CD4-positive, CD25-positive, alpha-beta regulatory T cell (primary cell): ENCODE results near the gene KCNN3. TPM values are rescaled to one million over a fixed set of nuclear protein-coding genes. Genes with fewer than 3 reads are reported as not detected.

Experiments used
- ATAC-seq, 2 donors: fragments of 150-1000 bp; cut with Tn5 transposase; one replicate each; pipeline ENCODE4 v1.10.0; 2021; ENCODE audit warnings: low read depth in 2 of 2, moderate number of reproducible peaks in 2 of 2, moderate library complexity in 1 of 2
- DNase-seq, 3 donors: peaks; one replicate each; pipeline versions ENCODE4 v3.0.0 to v3.0.0-alpha.2; 2012 to 2022; ENCODE audit warnings: mixed read lengths in 1 of 3
- H3K27ac ChIP-seq: one replicate; pipeline ENCODE4 v1.7.0; 2013; ENCODE audit warnings: mild to moderate bottlenecking, low read length; ENCODE audit not compliant: insufficient read depth, poor library complexity, severe bottlenecking
- H3K27me3 ChIP-seq: one replicate; pipeline ENCODE4 v1.7.0; 2013; ENCODE audit warnings: low read length; ENCODE audit not compliant: control insufficient read depth, insufficient read depth
- H3K36me3 ChIP-seq: one replicate; pipeline ENCODE4 v1.7.0; 2013; ENCODE audit warnings: mild to moderate bottlenecking, low read length, moderate library complexity; ENCODE audit not compliant: control insufficient read depth, insufficient read depth
- H3K4me1 ChIP-seq: 2 replicates; pipeline ENCODE4 v1.7.0; 2013; ENCODE audit warnings: mild to moderate bottlenecking, low read length; ENCODE audit not compliant: insufficient read depth, control insufficient read depth, poor library complexity, severe bottlenecking
- H3K4me3 ChIP-seq: one replicate; pipeline ENCODE4 v1.7.0; 2013; ENCODE audit warnings: low read depth, mild to moderate bottlenecking, low read length, moderate library complexity
- H3K9me3 ChIP-seq, 2 experiments: 1 replicate in 1 of 2; 2 replicates in 1 of 2; pipeline ENCODE4 v1.7.0; 2013; ENCODE audit warnings: low read length in 2 of 2, mild to moderate bottlenecking in 1 of 2, moderate library complexity in 1 of 2; ENCODE audit not compliant: control insufficient read depth in 2 of 2
- H3K27ac Mint-ChIP-seq, 3 donors: one replicate each; pipeline ENCODE4 v1.8.0; 2020 to 2022; ENCODE audit warnings: mild to moderate bottlenecking in 3 of 3, mixed read lengths in 3 of 3, moderate library complexity in 2 of 3
- H3K27me3 Mint-ChIP-seq: one replicate; pipeline ENCODE4 v1.8.0; 2022; ENCODE audit warnings: mild to moderate bottlenecking, mixed read lengths
- H3K36me3 Mint-ChIP-seq: one replicate; pipeline ENCODE4 v1.8.0; 2020; ENCODE audit warnings: mixed read lengths
- H3K4me1 Mint-ChIP-seq, 4 donors: one replicate each; pipeline ENCODE4 v1.8.0; 2020 to 2022; ENCODE audit warnings: mixed read lengths in 4 of 4, mild to moderate bottlenecking in 1 of 4
- H3K4me3 Mint-ChIP-seq, 4 donors: one replicate each; pipeline ENCODE4 v1.8.0; 2020 to 2022; ENCODE audit warnings: mild to moderate bottlenecking in 4 of 4, mixed read lengths in 4 of 4, moderate library complexity in 3 of 4
- H3K9me3 Mint-ChIP-seq, 7 donors: one replicate each; pipeline ENCODE4 v1.8.0; 2020 to 2022; ENCODE audit warnings: mixed read lengths in 7 of 7, mild to moderate bottlenecking in 3 of 7, moderate library complexity in 2 of 7
- polyA plus RNA-seq, 4 donors: library from polyadenylated mRNA; unstranded; fragments of 300-500 nt; fragmentation: Illumina TruSeq; gene quantifications; one replicate each; pipeline ENCODE4 v1.2.3, GENCODE V29; 2021
- total RNA-seq: library from RNA; stranded (reverse); gene quantifications from one replicate; pipeline ENCODE4 v1.2.3, GENCODE V29; 2022

Gene KCNN3
- total and polyA plus RNA-seq, 5 donors from 2014 or later: 0.30 TPM; not detected in 4

GRCh38 chr1:154729031-154729442 is 141.0 kb downstream of the KCNN3 start:
- Histone ChIP-seq H3K36me3 (no peaks in the 10 kb centered on the region), H3K4me3 (no peak overlapping the region), H3K9me3 (no peaks in the 10 kb centered on the region), H3K27me3 (peaks cover 1% of the 10 kb centered on the region), H3K4me1 (no peaks in the 10 kb centered on the region), H3K27ac (no peak overlapping the region)
- ATAC-seq (no peak), DNase-seq (no peak)
- Mint-ChIP-seq H3K27ac (peak overlapping the region in 1 of 3 donors; percentile 59), H3K4me3 (no peak overlapping the region), H3K36me3 (no peaks in the 10 kb centered on the region), H3K9me3 (no peaks in the 10 kb centered on the region), H3K4me1 (no peaks in the 10 kb centered on the region), H3K27me3 (peaks cover 6% of the 10 kb centered on the region)

DNA sequence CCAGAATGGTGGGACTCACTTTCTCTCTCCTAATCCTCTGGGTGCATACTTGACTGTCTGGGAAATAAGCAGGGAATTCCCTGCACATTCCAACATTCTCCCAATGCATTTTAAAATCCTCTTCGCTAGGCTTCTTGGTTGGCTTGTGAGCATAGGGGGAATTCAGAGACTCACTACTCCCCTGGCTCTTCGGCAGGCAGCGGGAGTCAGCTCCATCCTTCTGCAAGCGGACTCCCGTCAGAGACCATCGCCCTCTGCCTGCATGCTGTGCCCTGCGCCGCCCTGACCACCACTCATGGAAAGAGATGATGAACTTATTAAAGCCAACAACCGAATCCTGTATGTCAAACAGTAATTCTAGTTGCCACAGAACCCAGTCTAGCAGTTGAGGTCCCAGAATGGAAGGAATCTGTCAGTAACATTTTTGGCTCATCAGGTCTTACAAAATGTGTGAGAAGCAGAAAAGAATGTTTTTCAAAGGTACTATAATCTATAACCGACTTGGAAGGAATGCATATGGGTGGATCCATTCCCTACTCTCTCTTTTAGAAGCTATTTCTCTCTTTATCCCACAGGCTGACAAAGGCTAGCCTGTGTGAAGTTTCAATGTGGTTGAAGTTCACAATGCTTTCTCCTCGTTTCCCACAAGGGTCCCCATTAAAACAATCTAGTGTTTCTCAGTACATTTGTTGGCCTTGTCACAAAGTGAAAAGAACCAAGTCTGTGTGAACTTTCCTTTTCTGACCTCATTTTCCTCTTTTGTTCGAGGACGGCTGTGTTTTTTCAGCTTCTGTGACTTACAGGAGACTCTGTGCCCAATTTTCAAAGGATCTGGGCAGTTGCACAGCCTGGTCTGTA is 143.0 kb downstream of the KCNN3 start:
- Mint-ChIP-seq H3K36me3 (no peaks in the 10 kb centered on the region), H3K4me3 (no peak overlapping the region), H3K27me3 (peaks cover 4% of the 10 kb centered on the region), H3K27ac (no peak overlapping the region), H3K9me3 (no peaks in the 10 kb centered on the region), H3K4me1 (no peaks in the 10 kb centered on the region)
- peaks cover 1% of the 10 kb centered on the region for H3K27me3 ChIP-seq
- no peaks in the 10 kb centered on the region for H3K9me3 ChIP-seq
- DNase-seq: no peak
- ATAC-seq: no peak
- H3K27ac ChIP-seq: no peak overlapping the region
- no peak overlapping the region for H3K4me3 ChIP-seq
- H3K36me3 ChIP-seq: no peaks in the 10 kb centered on the region
- H3K4me1 ChIP-seq: no peaks in the 10 kb centered on the region

DNA sequence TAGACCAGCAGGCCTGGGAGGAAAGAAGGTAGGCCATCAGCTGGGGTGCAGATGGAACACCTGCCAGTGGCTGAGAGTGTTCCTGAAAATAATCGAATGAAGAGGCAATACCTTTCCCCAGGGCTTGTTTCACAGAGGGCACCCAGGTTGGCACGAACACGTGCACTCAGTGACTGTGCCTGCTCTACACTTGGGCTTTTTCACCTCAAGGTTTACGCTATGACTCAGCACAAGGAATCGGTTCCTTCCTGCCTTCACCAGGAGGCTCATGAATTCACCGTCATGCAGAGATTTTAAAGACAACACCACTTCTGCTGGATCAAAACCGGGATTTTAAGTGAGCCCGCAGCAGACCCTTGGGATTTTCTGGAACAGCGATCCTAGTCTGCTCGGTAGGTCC is 143.6 kb downstream of the KCNN3 start:
- H3K36me3 Mint-ChIP-seq: no peaks in the 10 kb centered on the region
- DNase-seq (peak in 1 of 3 donors; percentile 52), ATAC-seq (no peak)
- no peak overlapping the region for H3K27ac ChIP-seq
- H3K9me3 Mint-ChIP-seq: no peaks in the 10 kb centered on the region
- H3K4me3 Mint-ChIP-seq: no peak overlapping the region
- H3K36me3 ChIP-seq: no peaks in the 10 kb centered on the region
- H3K27me3 Mint-ChIP-seq: peaks cover 4% of the 10 kb centered on the region
- no peak overlapping the region for H3K27ac Mint-ChIP-seq
- H3K4me1 Mint-ChIP-seq: no peaks in the 10 kb centered on the region
- H3K9me3 ChIP-seq: no peaks in the 10 kb centered on the region
- no peak overlapping the region for H3K4me3 ChIP-seq
- no peaks in the 10 kb centered on the region for H3K4me1 ChIP-seq
- peaks cover 1% of the 10 kb centered on the region for H3K27me3 ChIP-seq

DNA sequence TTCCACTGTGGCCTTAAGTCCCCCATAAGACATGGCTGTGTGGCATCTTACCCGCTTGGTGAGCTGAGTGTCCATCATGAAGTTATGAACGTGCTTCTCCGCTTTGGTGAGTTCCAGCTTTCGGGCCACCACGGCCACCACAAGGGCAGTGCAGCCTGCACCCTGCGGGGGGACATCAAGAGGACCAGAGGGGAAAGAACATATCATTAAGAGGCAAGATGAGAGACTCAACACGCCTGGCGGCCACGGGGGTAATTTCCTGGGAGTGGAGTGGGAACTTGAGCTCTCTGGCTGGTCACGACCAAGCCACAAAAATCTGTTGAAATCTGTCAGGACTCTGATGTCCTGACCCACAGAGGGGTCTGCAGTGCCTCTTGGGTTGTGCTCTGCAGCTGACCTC is 144.2 kb downstream of the KCNN3 start:
- no peaks in the 10 kb centered on the region for H3K9me3 ChIP-seq
- peaks cover 4% of the 10 kb centered on the region for H3K27me3 Mint-ChIP-seq
- H3K27me3 ChIP-seq: peaks cover 1% of the 10 kb centered on the region
- no peak overlapping the region for H3K27ac Mint-ChIP-seq
- no peaks in the 10 kb centered on the region for H3K4me1 Mint-ChIP-seq
- DNase-seq (no peak), ATAC-seq (no peak)
- H3K4me3 Mint-ChIP-seq: no peak overlapping the region
- H3K36me3 ChIP-seq: no peaks in the 10 kb centered on the region
- no peaks in the 10 kb centered on the region for H3K4me1 ChIP-seq
- H3K27ac ChIP-seq: no peak overlapping the region
- H3K4me3 ChIP-seq: no peak overlapping the region
- H3K36me3 Mint-ChIP-seq: no peaks in the 10 kb centered on the region
- no peaks in the 10 kb centered on the region for H3K9me3 Mint-ChIP-seq

DNA sequence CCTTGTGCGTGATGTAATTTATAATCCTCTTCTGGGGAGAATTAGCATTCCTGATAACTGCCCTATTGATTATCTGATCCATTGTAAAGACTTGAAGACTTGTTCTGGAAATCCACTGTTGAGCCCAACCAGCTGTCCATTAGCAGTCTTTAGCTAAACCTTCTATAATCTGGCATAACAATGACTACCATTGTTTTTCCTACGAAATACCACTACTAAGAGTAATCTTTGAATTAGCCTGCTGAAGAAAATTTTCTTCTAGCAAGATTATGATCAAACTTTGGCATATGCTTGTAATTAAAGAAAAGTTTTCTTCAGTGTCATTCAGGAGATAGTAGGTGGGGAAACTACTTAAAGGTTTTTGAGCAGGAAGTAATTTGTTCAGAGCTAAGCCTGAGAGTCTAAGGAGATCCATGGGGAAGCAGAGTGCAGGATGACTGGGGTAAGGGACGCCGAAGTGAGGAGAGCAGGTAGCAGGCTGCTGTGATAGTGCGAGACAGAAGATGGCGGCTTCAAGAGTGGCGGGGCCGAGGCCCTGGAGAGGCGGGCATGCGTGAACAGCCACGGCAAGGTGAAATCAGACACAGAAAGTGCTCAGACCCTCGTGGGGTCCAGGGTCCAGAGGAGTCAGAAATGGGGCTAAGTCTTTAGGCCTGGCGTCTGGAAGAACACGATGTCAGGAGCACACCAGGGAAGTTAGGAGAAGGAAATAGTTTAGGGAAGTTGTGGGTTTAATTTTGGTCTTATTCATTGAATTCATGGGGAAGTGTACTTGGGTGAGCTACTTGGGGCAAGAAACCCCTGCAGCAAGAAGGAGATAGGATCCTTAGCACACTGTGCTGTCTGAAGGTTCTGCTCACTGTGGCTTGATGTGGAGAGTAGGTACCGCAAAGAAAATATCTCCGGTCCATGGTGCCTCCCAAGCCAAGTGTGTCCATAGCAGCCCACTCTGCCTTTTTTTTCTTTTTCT is 149.5 kb downstream of the KCNN3 start:
- Mint-ChIP-seq H3K36me3 (no peaks in the 10 kb centered on the region), H3K27me3 (peaks cover 5% of the 10 kb centered on the region), H3K4me1 (peaks cover 0 to 12% (median 6%) of the 10 kb centered on the region in 4 donors), H3K27ac (peak overlapping the region in 2 of 3 donors; percentile 18 to 27), H3K4me3 (no peak overlapping the region), H3K9me3 (no peaks in the 10 kb centered on the region)
- Histone ChIP-seq H3K4me1 (no peaks in the 10 kb centered on the region), H3K36me3 (no peaks in the 10 kb centered on the region), H3K27me3 (no peaks in the 10 kb centered on the region), H3K9me3 (no peaks in the 10 kb centered on the region), H3K4me3 (no peak overlapping the region), H3K27ac (no peak overlapping the region)
- ATAC-seq: no peak
- no peak for DNase-seq

DNA sequence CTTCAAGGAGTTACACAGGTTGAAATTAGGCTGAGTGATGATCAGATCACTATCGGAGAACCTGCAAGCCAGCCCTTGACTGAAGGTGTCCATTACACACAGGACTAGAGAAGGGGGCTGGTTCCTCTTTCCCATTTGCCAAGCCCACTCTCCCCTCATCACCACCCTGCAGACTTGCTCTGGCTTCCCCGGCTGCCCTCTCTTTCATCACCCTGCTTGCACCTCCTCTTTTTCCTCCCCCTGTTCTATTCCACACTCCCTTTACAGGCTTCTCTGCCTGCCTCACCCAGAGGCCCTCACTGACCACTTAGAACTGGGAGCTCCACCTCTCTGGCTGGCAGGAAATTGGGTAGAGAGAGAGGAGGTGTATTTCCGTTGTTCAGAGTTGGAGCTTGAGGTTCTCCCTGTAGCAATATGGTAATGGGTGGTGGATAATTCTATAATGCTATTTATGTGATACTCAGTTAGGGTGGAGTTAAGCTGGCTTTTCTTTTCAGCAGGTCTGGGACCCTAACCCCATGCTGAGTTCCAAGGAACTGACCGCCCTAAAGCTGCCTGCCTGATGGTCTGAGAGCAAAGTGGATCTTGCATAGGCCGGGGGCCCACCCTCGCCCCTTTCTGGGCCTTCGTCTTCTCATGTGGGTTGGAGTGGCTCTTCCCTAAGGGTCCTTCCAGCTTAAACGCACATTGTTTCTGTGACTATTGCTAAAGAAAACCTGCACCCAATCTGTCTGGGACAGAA is 150.3 kb downstream of the KCNN3 start:
- Mint-ChIP-seq H3K36me3 (no peaks in the 10 kb centered on the region), H3K27ac (peak overlapping the region in 1 of 3 donors; percentile 18), H3K27me3 (peaks cover 5% of the 10 kb centered on the region), H3K4me1 (peaks cover 0 to 12% (median 6%) of the 10 kb centered on the region in 4 donors), H3K4me3 (no peak overlapping the region), H3K9me3 (no peaks in the 10 kb centered on the region)
- ATAC-seq (no peak), DNase-seq (peak in 1 of 3 donors; percentile 41)
- H3K27ac ChIP-seq: no peak overlapping the region
- no peaks in the 10 kb centered on the region for H3K36me3 ChIP-seq
- no peak overlapping the region for H3K4me3 ChIP-seq
- H3K27me3 ChIP-seq: no peaks in the 10 kb centered on the region
- no peaks in the 10 kb centered on the region for H3K4me1 ChIP-seq
- H3K9me3 ChIP-seq: no peaks in the 10 kb centered on the region

DNA sequence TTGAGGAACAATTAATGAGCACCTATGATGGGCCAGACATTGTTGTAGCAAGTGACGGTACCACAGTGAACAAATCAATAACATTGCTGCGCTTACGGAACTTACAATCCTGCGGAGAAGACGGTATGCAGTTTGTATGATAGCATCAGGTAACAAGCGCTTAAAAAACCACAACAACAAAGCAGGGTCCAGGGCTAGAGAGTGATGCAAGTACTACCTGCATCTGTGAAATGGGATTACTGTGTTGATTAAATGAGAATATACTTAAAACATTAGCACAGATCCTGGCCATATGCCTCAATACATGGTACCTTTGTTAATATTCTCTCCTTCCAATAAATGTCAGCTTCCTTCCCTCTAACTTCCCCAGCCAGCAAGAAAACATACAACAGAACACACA is 151.5 kb downstream of the KCNN3 start:
- Mint-ChIP-seq H3K4me1 (peaks cover 0 to 12% (median 6%) of the 10 kb centered on the region in 4 donors), H3K27me3 (peaks cover 5% of the 10 kb centered on the region), H3K36me3 (no peaks in the 10 kb centered on the region), H3K27ac (no peak overlapping the region), H3K4me3 (no peak overlapping the region), H3K9me3 (no peaks in the 10 kb centered on the region)
- DNase-seq (no peak), ATAC-seq (no peak)
- Histone ChIP-seq H3K27ac (no peak overlapping the region), H3K9me3 (no peaks in the 10 kb centered on the region), H3K36me3 (no peaks in the 10 kb centered on the region), H3K4me1 (no peaks in the 10 kb centered on the region), H3K27me3 (no peaks in the 10 kb centered on the region), H3K4me3 (no peak overlapping the region)
